Endodermal cell (in vitro differentiated cells): ENCODE data around the gene USP1. TPM values are rescaled to one million over a fixed set of nuclear protein-coding genes. Genes with fewer than 3 reads are reported as not detected.

Experiments used
- DNase-seq: peaks from one replicate; pipeline ENCODE4 v3.0.0-alpha.2; 2017
- H3K27ac ChIP-seq: 2 replicates; pipeline ENCODE4 v1.5.1; 2013; ENCODE audit warnings: mild to moderate bottlenecking, low read depth, low read length, moderate library complexity
- H3K27me3 ChIP-seq: 2 replicates; pipeline ENCODE4 v1.6.1; 2013; ENCODE audit warnings: mild to moderate bottlenecking, low read length, moderate library complexity; ENCODE audit not compliant: insufficient read depth, control insufficient read depth, poor library complexity, severe bottlenecking
- H3K36me3 ChIP-seq: 2 replicates; pipeline ENCODE4 v1.7.0; 2013; ENCODE audit warnings: mild to moderate bottlenecking, low read length, moderate library complexity; ENCODE audit not compliant: control insufficient read depth, insufficient read depth
- H3K4me1 ChIP-seq: one replicate; pipeline ENCODE4 v1.7.0; 2013; ENCODE audit warnings: low read length; ENCODE audit not compliant: control insufficient read depth, insufficient read depth
- H3K4me3 ChIP-seq: 2 replicates; pipeline ENCODE4 v1.5.1; 2013; ENCODE audit warnings: mild to moderate bottlenecking, low read length, moderate library complexity
- H3K9ac ChIP-seq: 2 replicates; pipeline ENCODE4 v1.6.1; 2013; ENCODE audit warnings: mild to moderate bottlenecking, low read length, moderate library complexity; ENCODE audit not compliant: poor library complexity, severe bottlenecking; ENCODE audit errors: extremely low read depth
- H3K9me3 ChIP-seq: 2 replicates; pipeline ENCODE4 v1.6.1; 2013; ENCODE audit warnings: mild to moderate bottlenecking, low read length, moderate library complexity; ENCODE audit not compliant: control insufficient read depth
- H3K27ac Mint-ChIP-seq: 2 replicates; pipeline ENCODE4 v1.8.0; 2020; ENCODE audit warnings: mixed read lengths
- H3K27me3 Mint-ChIP-seq: 2 replicates; pipeline ENCODE4 v1.8.0; 2021; ENCODE audit warnings: mild to moderate bottlenecking, mixed read lengths; ENCODE audit not compliant: insufficient read depth
- H3K36me3 Mint-ChIP-seq: 2 replicates; pipeline ENCODE4 v1.8.0; 2020; ENCODE audit warnings: low read depth, mixed read lengths
- H3K4me1 Mint-ChIP-seq: 2 replicates; pipeline ENCODE4 v1.8.0; 2020; ENCODE audit warnings: mixed read lengths
- H3K4me3 Mint-ChIP-seq: 2 replicates; pipeline ENCODE4 v1.8.0; 2020; ENCODE audit warnings: mild to moderate bottlenecking, moderate library complexity, mixed read lengths
- H3K9me3 Mint-ChIP-seq: 2 replicates; pipeline ENCODE4 v1.8.0; 2020; ENCODE audit warnings: mild to moderate bottlenecking, mixed read lengths
- WGBS, 2 experiments: methylation state at CpG; one replicate each; pipeline versions ENCODE4 v1.1.5 to v1.1.7; 2013; ENCODE audit warnings: missing lambda C conversion rate in 2 of 2, mixed read lengths in 1 of 2; ENCODE audit not compliant: insufficient coverage in 1 of 2, insufficient read length in 1 of 2; 5-methylcytosine and 5-hydroxymethylcytosine counted together
- total RNA-seq, 2 donors: library from RNA; stranded (reverse); fragmentation: NEBNext Ultra II Directional in 1 of 2; extraction: Animal tissue kit (Norgen Biotek cat#: 25700) in 1 of 2; gene quantifications; 2 replicates in 1 of 2; 3 replicates in 1 of 2; pipeline ENCODE4 v1.2.1, GENCODE V29; 2021
- TF ChIP-seq, protein P1 (sequence below): fragments of 200-600 bp; sonication (generic); conservative IDR thresholded peaks from 2 replicates; pipeline ENCODE4 v1.5.0; 2021; ENCODE audit warnings: antibody characterized with exemption, mild to moderate bottlenecking

Gene USP1
- total RNA-seq, 2 donors from 2014 or later = 42.5 to 55.8 TPM

DNA sequence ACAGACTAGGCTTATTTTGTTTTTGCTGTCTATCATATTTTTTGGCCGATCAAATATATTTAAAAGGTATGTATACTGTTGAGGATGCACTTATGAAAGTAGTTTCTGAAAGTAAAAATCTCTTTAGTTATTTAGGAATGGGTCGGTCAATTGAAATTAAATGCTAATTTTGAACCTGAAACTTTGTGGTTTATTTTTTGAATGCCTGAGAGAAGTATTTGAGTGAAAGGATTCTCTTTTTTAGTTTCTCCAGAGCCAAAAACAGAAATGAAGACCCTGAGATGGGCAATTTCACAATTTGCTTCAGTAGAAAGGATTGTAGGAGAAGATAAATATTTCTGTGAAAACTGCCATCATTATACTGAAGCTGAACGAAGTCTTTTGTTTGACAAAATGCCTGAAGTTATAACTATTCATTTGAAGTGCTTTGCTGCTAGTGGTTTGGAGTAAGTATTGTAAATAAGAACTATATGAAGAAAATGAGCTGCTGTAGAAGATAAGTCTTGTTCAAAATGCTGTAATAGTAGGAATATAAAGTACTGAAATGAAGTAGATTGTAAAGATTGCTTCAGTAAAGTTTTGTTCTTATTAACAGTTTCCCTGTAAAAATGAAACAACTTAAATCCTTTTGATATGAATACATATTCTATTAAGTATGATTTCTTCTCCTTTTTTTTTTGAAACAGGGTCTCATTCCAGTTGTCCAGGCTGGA lies 11.5 kb downstream of the USP1 start:
- Histone ChIP-seq H3K9ac (no peak overlapping the region), H3K27ac (no peak overlapping the region), H3K4me1 (no peaks in the 10 kb centered on the region), H3K36me3 (peaks cover 96% of the 10 kb centered on the region), H3K27me3 (no peaks in the 10 kb centered on the region), H3K4me3 (no peak overlapping the region), H3K9me3 (no peaks in the 10 kb centered on the region)
- H3K36me3 Mint-ChIP-seq = peaks cover 87% of the 10 kb centered on the region
- DNase-seq = no peak
- H3K4me3 Mint-ChIP-seq = no peak overlapping the region
- no peaks in the 10 kb centered on the region for H3K4me1 Mint-ChIP-seq
- H3K9me3 Mint-ChIP-seq = no peaks in the 10 kb centered on the region
- WGBS, 2 experiments = 95 to 100% methylated on average over 3 of the region's 3 CpGs
- H3K27ac Mint-ChIP-seq = no peak overlapping the region
- H3K27me3 Mint-ChIP-seq = no peaks in the 10 kb centered on the region
- TF ChIP-seq, protein P1, sequence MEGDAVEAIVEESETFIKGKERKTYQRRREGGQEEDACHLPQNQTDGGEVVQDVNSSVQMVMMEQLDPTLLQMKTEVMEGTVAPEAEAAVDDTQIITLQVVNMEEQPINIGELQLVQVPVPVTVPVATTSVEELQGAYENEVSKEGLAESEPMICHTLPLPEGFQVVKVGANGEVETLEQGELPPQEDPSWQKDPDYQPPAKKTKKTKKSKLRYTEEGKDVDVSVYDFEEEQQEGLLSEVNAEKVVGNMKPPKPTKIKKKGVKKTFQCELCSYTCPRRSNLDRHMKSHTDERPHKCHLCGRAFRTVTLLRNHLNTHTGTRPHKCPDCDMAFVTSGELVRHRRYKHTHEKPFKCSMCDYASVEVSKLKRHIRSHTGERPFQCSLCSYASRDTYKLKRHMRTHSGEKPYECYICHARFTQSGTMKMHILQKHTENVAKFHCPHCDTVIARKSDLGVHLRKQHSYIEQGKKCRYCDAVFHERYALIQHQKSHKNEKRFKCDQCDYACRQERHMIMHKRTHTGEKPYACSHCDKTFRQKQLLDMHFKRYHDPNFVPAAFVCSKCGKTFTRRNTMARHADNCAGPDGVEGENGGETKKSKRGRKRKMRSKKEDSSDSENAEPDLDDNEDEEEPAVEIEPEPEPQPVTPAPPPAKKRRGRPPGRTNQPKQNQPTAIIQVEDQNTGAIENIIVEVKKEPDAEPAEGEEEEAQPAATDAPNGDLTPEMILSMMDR = no peak

DNA sequence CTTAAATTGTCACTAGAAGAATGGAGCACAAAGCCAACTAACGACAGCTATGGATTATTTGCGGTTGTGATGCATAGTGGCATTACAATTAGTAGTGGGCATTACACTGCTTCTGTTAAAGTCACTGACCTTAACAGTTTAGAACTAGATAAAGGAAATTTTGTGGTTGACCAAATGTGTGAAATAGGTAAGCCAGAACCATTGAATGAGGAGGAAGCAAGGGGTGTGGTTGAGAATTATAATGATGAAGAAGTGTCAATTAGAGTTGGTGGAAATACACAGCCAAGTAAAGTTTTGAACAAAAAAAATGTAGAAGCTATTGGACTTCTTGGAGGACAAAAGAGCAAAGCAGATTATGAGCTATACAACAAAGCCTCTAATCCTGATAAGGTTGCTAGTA lies 13.5 kb downstream of the USP1 start:
- Histone ChIP-seq H3K9ac (no peak overlapping the region), H3K27me3 (no peaks in the 10 kb centered on the region), H3K4me3 (no peak overlapping the region), H3K9me3 (no peaks in the 10 kb centered on the region), H3K27ac (no peak overlapping the region), H3K36me3 (peaks cover 97% of the 10 kb centered on the region), H3K4me1 (no peaks in the 10 kb centered on the region)
- H3K4me1 Mint-ChIP-seq = no peaks in the 10 kb centered on the region
- peaks cover 81% of the 10 kb centered on the region for H3K36me3 Mint-ChIP-seq
- no peaks in the 10 kb centered on the region for H3K27me3 Mint-ChIP-seq
- no peak overlapping the region for H3K27ac Mint-ChIP-seq
- 91% methylated on average over 2 of the region's 2 CpGs; no CpG with 5 or more reads in 1 of the 2 experiments for WGBS, 2 experiments
- DNase-seq = no peak
- no peaks in the 10 kb centered on the region for H3K9me3 Mint-ChIP-seq
- no peak overlapping the region for H3K4me3 Mint-ChIP-seq
- TF ChIP-seq, protein P1 = no peak

DNA sequence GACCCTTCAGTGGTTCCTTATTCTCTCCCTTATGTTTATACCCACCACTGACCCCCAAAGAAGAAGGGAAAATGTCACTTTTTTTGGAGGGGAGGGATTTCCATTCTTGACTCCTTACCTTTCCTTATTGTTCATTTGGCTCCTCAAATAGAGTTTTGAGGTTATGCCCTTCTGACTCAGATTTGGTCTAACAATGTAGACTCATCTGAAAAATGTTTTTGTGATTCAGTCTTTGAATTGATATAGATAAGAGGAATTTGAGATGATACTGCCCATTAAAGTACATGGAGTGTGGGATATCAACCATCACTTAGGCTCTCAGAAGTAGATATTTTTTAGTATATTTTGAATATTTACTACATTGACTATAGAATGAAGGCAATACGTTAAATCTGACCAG lies 16.1 kb downstream of the USP1 start:
- Histone ChIP-seq H3K4me1 (no peaks in the 10 kb centered on the region), H3K9ac (no peak overlapping the region), H3K4me3 (no peak overlapping the region), H3K27me3 (no peaks in the 10 kb centered on the region), H3K9me3 (no peaks in the 10 kb centered on the region), H3K27ac (no peak overlapping the region), H3K36me3 (peaks cover 91% of the 10 kb centered on the region)
- Mint-ChIP-seq H3K4me3 (no peak overlapping the region), H3K27ac (no peak overlapping the region), H3K9me3 (no peaks in the 10 kb centered on the region), H3K27me3 (no peaks in the 10 kb centered on the region), H3K36me3 (peaks cover 64% of the 10 kb centered on the region), H3K4me1 (no peaks in the 10 kb centered on the region)
- no peak for DNase-seq
- 100% methylated on average over 1 of the region's 1 CpG; no CpG with 5 or more reads in 1 of the 2 experiments for WGBS, 2 experiments
- TF ChIP-seq, protein P1 = no peak
